Left lung (tissue), 10 donors: ENCODE data around the gene GTF2IRD1. TPM values are rescaled to one million over a fixed set of nuclear protein-coding genes. Genes with fewer than 3 reads are reported as not detected.

Experiments
- ATAC-seq: fragments of 200-7000 bp; cut with Tn5 transposase; one replicate; pipeline ENCODE4 v1.9.1; 2020; ENCODE audit warnings: moderate library complexity
- DNase-seq, 4 donors: peaks; one replicate each; pipeline ENCODE4 v3.0.0-alpha.2; 2013 to 2020
- H3K27ac ChIP-seq, 2 donors: fragments of 200-600 bp; sonication (generic) in 1 of 2; one replicate each; pipeline versions ENCODE4 v1.5.0 to v1.8.0; 2020 to 2021
- H3K27me3 ChIP-seq, 2 donors: fragments of 200-600 bp; sonication (generic) in 1 of 2; one replicate each; pipeline versions ENCODE4 v1.5.0 to v1.8.0; 2020 to 2021
- H3K36me3 ChIP-seq, 2 donors: fragments of 200-600 bp; sonication (generic) in 1 of 2; one replicate each; pipeline versions ENCODE4 v1.5.0 to v1.8.0; 2020 to 2021
- H3K4me1 ChIP-seq, 2 donors: fragments of 200-600 bp; one replicate each; pipeline ENCODE4 v1.8.0; 2021
- H3K4me3 ChIP-seq, 2 donors: fragments of 200-600 bp; sonication (generic) in 1 of 2; one replicate each; pipeline versions ENCODE4 v1.5.0 to v1.8.0; 2020 to 2021; ENCODE audit warnings: mild to moderate bottlenecking in 1 of 2
- H3K9me3 ChIP-seq, 2 donors: fragments of 200-600 bp; sonication (generic) in 1 of 2; one replicate each; pipeline versions ENCODE4 v1.5.0 to v1.8.0; 2020 to 2021
- intact Hi-C, 2 donors: fragments of 100-400 bp; cut with DNase I; formaldehyde crosslinking; loops; one replicate each; pipeline versions ENCODE4 v1.11.2 to v1.14.2; 2022
- polyA plus RNA-seq, 6 donors: library from polyadenylated mRNA; unstranded; fragments of 120-200 nt; gene quantifications; one replicate each; pipeline ENCODE4 v1.2.1, GENCODE V29; 2013; ENCODE audit not compliant: insufficient read length in 6 of 6
- total RNA-seq, 2 donors: library from RNA; stranded (reverse); fragmentation: NEBNext Ultra II Directional; extraction: Animal tissue kit (Norgen Biotek cat#: 25700); gene quantifications; one replicate each; pipeline ENCODE4 v1.2.1, GENCODE V29; 2021
- TF ChIP-seq, protein P1 (sequence below), 2 donors: fragments of 200-600 bp; sonication (generic) in 1 of 2; IDR thresholded peaks; one replicate each; pipeline versions ENCODE4 v1.5.0 to v1.8.0; 2021; ENCODE audit warnings: antibody characterized with exemption in 2 of 2
- donor health status: DM: no; HTN: yes; CAD: no.
- donor health status: DM: no; HTN: no; CAD: no.

GTF2IRD1 gene
- total and polyA plus RNA-seq, 8 donors = 20.8 to 40.2 (median 33.9) TPM

DNA sequence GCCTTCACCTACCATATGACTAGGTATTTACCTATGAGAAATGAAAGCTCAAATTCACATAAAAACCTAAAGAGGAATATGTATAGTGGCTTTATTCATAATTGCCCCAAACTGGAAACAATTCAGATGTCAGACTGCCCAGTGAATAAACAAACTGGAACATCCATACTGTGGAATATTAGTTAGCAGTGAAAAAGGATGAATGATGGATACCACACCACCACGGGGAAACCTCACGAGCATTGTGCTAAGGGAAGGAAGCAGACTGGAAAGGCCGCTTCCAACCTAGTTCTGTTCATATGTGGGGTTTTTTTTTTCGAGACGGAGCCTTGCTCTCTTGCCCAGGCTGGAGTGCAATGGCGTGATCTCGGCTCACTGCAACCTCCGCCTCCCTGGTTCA lies 16.8 kb downstream of the GTF2IRD1 start:
- Histone ChIP-seq H3K4me3 (no peak overlapping the region), H3K9me3 (no peaks in the 10 kb centered on the region), H3K27ac (no peak overlapping the region), H3K27me3 (no peaks in the 10 kb centered on the region), H3K4me1 (peaks cover 0 to 1% of the 10 kb centered on the region in 2 donors), H3K36me3 (no peaks in the 10 kb centered on the region)
- TF ChIP-seq, protein P1, sequence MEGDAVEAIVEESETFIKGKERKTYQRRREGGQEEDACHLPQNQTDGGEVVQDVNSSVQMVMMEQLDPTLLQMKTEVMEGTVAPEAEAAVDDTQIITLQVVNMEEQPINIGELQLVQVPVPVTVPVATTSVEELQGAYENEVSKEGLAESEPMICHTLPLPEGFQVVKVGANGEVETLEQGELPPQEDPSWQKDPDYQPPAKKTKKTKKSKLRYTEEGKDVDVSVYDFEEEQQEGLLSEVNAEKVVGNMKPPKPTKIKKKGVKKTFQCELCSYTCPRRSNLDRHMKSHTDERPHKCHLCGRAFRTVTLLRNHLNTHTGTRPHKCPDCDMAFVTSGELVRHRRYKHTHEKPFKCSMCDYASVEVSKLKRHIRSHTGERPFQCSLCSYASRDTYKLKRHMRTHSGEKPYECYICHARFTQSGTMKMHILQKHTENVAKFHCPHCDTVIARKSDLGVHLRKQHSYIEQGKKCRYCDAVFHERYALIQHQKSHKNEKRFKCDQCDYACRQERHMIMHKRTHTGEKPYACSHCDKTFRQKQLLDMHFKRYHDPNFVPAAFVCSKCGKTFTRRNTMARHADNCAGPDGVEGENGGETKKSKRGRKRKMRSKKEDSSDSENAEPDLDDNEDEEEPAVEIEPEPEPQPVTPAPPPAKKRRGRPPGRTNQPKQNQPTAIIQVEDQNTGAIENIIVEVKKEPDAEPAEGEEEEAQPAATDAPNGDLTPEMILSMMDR (IDR thresholded peaks at IDR 0.05) = no peak
- DNase-seq = no peak
- intact Hi-C loops = no loop called here
- no peak for ATAC-seq

DNA sequence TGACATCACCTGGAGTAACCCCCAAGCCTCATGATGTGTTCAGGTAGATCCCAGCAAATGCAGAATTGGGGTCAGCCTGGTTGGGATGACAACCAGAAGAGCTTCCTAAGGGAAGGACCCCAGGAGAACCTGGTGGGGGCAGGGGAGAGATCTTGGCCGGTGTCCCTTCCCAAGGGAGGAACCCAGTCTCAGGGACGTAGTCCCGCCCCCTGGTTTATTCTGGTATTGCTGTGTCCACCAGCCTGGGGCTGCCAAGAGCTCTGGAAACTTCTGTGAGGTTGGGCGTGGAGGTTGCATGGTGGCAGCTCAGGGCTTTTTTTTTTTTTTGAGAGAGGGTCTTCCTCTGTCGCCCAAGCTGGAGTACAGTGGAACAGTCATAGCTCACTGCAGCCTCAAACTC lies 19.4 kb downstream of the GTF2IRD1 start:
- H3K36me3 ChIP-seq = no peaks in the 10 kb centered on the region
- H3K4me1 ChIP-seq = peaks cover 9 to 19% of the 10 kb centered on the region in 2 donors
- H3K9me3 ChIP-seq = no peaks in the 10 kb centered on the region
- H3K27ac ChIP-seq = no peak overlapping the region
- ATAC-seq (no peak), DNase-seq (no peak)
- TF ChIP-seq, protein P1 (IDR thresholded peaks at IDR 0.05) = no peak
- peaks cover 0 to 7% of the 10 kb centered on the region in 2 donors for H3K27me3 ChIP-seq
- H3K4me3 ChIP-seq = no peak overlapping the region
- intact Hi-C loops = no loop called here

DNA sequence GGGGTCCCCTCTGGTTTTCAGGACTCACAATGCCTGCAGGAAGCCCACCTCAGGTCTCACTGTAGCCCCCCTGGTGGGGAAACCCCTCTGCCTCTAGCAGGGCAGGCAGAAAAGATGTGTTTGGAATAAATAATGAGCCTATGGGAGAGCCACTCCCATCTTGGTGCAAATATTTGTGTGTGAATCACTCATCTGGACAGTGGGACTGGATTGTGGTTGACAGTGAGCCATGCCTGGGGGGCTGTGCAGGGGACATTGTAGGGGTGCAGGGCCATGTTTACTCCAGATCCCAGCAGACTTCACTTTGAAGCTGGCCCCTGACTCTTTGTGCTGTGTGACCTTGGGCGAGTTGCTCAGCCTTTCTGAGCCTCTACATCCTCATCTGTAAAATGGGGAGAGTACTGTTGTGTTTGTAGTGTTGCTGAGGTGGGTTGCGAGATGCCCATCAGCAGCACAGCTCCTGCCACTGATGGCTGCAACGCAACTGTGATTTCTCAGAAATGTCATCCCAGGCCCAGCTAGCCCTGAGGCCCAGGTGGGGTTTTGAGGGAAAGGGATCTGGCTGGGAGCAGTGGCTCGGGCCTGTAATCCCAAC lies 20.7 kb downstream of the GTF2IRD1 start:
- H3K4me3 ChIP-seq = no peak overlapping the region
- TF ChIP-seq, protein P1 (IDR thresholded peaks at IDR 0.05) = no peak
- H3K27me3 ChIP-seq = peaks cover 0 to 14% of the 10 kb centered on the region in 2 donors
- DNase-seq (no peak), ATAC-seq (no peak)
- H3K27ac ChIP-seq = no peak overlapping the region
- intact Hi-C loops = no loop called here
- peaks cover 21 to 32% of the 10 kb centered on the region in 2 donors for H3K4me1 ChIP-seq
- H3K9me3 ChIP-seq = no peaks in the 10 kb centered on the region
- no peaks in the 10 kb centered on the region for H3K36me3 ChIP-seq

DNA sequence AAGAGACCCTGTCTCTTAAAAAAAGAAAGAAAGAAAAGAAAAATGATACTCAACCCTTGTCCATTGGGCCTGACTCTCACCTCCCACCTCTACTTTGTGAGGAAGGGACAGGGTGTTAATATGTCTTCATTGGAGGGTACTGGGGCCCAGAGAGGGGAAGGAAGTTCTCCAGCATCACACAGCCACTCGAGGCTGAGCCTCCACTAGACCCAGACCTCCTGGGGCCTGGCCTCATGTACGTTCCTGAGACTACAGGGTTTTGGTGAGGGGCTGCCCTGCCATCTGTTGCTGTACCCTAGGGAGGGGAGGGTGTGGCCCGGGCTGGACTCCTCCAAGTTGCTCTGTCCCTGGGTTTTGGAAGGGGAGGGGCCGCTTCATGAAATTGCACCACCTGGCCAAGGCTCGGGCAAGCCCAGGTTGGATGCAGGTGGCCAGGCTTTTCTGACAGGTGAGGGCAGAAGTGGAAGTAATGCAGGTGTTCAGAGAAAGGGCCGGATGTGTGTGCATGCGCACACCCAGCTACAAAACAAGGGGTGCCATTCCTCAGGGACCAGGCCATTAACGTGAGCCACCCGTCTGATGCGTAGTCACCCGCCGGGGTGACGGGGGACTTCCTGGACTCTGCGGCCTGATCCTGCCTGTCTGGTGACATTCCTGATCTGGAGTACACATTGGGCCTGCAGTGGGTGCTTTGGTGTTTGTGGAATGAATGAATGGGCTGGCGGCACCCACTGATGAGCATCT lies 21.7 kb downstream of the GTF2IRD1 start:
- H3K4me1 ChIP-seq = peaks cover 32 to 42% of the 10 kb centered on the region in 2 donors
- peak overlapping the region; percentile 25 to 39 for H3K27ac ChIP-seq
- H3K4me3 ChIP-seq = no peak overlapping the region
- H3K9me3 ChIP-seq = no peaks in the 10 kb centered on the region
- peaks cover 0 to 23% of the 10 kb centered on the region in 2 donors for H3K27me3 ChIP-seq
- intact Hi-C loops = no loop called here
- DNase-seq (peak in 2 of 4 donors; percentile 69 to 71), ATAC-seq (peak; percentile 8)
- TF ChIP-seq, protein P1 (IDR thresholded peaks at IDR 0.05) = no peak
- H3K36me3 ChIP-seq = no peaks in the 10 kb centered on the region

DNA sequence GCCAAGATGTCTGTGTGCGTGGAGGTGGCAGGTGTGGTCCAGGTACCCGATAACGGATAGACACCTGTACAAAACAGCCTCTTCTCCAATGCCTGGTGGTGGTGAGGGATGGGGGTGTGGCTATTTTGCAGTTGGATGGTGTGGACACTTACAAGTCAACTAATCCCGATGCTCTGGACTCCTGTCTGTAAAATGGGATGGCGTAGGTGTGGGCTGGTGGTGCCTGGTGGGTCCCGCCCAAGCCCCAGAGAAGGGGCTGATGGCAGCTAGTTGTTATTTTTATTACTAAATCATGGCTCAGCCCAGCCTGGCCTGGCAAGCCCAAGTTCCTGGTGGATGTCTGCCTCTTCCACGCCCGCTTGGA lies 22.3 kb downstream of the GTF2IRD1 start:
- Histone ChIP-seq H3K4me1 (peaks cover 37 to 48% of the 10 kb centered on the region in 2 donors), H3K27ac (peak overlapping the region in 1 of 2 donors; percentile 39), H3K27me3 (peaks cover 0 to 29% of the 10 kb centered on the region in 2 donors), H3K9me3 (no peaks in the 10 kb centered on the region), H3K36me3 (no peaks in the 10 kb centered on the region), H3K4me3 (no peak overlapping the region)
- TF ChIP-seq, protein P1 (IDR thresholded peaks at IDR 0.05) = no peak
- ATAC-seq (no peak), DNase-seq (no peak)
- intact Hi-C loops = no loop called here
